Stimulated activated CD8-positive, alpha-beta memory T cell treated with anti-CD3 and anti-CD28 coated beads, Interleukin-12 subunit alpha, Interleukin-12 subunit beta, amount 100 ng/mL, for 4 hours (primary cell): Measurements from ENCODE around the gene BSN.
"Not testable (repeated sequence)": the region's sequence is repeated elsewhere in the genome, so short reads cannot be mapped to it uniquely, and the experiment has no call there.

Experiments used
- DNase-seq: peaks from one replicate; pipeline ENCODE4 v3.0.0-alpha.2; 2020; ENCODE audit warnings: low read depth

The BSN gene

DNA sequence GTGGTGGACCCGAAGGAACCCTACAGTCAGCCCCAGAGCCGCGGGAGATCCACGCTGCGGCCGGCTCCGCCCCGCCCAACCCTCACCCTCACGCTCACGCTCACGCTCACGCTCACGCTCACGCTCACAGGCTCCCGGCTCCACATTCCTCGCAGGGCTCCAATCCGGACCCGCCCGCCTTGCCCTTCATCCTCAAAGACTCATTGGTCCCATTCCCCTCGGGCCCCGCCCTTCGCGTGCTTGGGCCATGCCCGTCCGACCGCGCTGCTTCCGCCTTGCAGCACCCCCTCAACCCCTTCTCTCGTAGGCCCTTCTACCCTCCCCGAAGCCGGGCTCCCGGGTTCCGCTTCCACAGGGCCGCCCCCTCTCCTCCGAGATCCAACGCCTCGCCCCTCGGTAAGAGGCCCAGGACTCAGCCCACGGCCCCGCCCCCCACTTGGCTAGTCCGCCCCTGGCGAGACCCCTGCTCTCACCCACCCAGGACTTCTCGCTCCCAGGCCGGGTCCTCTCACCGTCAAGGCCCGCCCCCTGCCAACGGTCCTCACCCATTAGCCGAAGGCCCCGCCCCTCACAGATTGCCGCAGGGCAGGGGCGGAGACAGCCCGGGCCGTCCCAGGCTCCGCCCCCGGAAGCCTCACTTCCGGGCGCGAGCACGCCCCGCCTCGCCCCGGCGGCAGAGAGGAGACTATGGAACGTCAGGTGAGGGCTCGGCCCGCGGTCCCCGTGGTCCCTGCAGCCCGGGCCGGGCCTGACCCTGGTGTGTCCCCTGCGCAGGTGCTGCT, 119.6 kb downstream of the BSN start, which contains the start of gene APEH:
APEH (plus strand) TSS at position 637 of the 782 bp plus-strand sequence; CDS start at position 688, 51 bp downstream.
- DNase-seq = peak; percentile 96

DNA sequence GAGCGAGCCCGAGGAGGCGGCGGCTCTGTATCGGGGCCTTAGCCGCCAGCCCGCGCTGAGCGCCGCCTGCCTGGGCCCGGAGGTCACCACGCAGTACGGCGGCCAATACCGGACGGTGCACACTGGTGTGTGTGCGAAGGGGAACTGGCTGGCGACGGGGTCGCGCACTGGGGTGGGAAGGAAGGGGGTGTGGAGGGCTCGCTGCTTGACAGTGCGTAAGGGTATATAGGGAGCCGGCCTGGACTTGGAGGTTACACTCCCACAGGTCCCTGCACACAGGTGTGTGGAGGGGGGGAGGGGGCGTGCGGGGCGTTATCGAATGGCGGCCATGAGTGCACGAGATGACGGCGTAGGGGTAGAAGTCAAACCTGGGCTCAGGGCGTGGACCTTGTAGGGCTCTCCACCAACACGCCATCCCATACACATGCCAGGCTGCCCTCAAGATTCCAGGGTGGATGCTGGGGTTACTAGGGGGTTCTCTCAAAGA, 120.3 kb downstream of the BSN start:
- no peak for DNase-seq

DNA sequence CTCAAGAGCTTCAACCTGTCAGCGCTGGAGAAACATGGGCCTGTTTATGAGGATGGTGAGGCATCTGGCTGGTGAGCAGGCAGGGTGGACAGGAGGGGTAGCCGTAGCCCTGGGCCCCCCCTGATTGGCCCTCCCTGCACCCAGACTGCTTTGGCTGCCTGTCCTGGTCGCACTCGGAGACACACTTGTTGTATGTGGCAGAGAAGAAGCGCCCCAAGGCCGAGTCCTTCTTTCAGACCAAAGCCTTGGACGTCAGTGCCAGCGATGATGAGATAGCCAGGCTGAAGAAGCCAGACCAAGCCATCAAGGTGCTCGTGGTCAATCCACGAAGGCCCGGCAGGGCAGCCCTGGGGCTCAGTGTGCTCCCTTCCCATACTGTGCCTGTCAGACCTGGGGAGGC, 121.6 kb downstream of the BSN start:
- no peak for DNase-seq

DNA sequence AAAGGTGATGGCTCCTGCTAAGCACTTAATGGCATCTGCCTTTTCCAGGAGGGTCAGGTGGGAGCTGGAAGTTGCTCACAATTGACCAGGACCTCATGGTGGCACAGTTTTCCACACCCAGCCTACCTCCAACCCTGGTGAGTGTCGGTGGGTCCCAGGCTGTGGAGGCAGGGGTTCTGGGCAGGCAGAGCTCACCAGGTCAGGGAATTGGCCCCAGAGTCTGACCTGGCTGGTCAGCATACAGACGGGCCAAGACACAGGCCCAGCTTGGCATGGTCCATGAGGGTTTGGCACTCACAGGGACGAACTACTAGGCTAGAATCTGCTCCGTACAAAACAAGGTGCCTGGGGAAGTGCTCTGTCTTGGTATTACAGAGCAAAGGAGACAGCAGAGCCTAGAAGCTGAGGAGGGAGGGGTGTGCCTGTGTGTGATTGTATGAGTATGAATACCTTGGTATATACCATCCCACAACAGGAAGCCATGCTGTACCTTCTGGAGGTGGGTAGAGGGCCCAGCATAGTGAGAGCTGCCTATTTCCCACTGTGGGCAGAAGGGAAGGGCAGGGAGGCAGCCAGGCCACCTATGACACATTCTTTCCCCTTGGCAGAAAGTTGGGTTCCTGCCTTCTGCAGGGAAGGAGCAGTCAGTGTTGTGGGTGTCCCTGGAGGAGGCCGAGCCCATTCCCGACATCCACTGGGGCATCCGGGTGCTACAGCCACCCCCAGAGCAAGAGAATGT, 126.4 kb downstream of the BSN start:
- no peak for DNase-seq

DNA sequence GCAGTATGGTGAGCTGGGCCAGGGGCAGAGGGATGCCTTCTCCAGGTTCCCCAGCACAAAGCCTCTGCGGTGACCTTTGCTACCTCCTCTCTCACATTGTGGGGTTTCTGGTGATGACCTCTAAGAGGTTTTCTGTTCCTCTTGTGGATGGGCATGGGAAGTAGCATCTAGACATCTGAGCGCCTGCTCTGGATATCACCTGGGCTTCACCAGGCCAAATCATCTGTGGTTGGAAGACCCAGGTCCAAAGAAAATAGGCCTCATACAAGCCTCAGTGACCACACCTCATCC, 126.9 kb downstream of the BSN start:
- DNase-seq = no peak

DNA sequence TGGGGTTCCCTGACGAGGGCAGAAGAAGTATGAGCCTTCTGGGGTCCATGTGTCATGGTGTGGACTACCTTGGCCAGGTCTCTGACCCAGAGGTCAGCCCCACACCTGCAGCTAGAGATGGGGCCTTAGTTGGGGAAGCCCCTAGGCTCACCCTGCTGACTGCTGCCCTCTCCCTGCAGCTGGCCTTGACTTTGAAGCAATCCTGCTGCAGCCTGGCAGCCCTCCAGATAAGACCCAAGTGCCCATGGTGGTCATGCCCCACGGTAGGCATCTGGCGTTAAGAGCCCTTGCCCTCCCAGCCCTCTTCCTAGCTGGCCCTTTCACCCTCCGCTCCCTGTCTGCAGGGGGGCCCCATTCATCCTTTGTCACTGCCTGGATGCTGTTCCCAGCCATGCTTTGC, 127.3 kb downstream of the BSN start:
- DNase-seq = no peak

DNA sequence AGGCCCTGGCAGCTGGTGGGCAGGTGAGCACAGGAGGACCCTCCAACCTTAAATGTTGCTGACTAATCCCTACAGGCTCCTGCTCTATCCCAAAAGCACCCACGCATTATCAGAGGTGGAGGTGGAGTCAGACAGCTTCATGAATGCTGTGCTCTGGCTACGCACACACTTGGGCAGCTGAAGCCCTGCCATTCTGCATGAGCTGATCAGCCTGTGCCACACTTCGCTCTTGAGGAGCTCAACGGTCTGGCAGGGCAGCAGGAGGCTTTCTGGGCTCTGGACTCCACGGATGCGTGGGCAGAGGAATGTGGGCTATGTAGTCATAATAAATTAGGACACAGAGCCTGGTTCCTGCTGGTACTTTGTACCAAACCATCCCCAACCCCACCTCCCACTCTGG, 128.9 kb downstream of the BSN start:
- no peak for DNase-seq

DNA sequence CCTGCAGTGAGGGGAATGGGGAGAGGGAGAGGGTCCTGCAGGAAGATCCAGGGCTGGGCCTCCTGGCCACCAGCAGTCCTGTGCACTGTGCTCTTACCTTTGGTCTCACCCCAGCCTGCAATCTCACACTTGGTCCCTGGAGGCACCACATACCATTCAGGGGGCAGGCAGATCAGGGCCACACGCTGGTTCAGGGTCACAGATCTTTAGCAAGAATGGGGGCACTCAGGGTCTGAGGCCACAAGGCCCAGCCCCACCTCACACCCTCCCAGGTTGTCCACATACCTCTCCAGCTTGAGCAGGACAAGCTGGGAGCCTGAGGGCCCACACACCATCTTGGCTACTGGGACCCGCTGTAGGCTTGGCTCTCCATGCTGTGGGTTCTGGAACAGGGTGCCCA, 130.2 kb downstream of the BSN start:
- not testable (repeated sequence) for DNase-seq

DNA sequence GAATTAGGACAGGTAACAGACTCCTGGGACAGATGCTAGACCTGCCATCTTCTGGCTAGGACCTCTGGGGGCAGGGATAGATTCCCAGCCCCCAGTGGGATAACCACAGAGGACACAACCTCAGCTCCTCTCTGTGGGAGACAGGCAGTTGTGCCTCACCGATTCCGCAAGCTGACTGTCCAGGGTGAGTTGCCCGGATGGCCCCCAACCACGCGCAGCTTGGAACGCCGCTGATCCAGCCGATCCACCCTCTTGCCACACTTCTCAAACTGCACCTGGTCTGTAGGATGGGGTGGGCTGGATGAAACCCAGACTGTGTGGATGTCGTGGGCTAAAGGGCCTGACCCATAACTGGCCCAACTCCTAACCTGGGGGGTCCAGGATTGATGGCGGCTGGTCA, 130.8 kb downstream of the BSN start:
- DNase-seq = not testable (repeated sequence)

DNA sequence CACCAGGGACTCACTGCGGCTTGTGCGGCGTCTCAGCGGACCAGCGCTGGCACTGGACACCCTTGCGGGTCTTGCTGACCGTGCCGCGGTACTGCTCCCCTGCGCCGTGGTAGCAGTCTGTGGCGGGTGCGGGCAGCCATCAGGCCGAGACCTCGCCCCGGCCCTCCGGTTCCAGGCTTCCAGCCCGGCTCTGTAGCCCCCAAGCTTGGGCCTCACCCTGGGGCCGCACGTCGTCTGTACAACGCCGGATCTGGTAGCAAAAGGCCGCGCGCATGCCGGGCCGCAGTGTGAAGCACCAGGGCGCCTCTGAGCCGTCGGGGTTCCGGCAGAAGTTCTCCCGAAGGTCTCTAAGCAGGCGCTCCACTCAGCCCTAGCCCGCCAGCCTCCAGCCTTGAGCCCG, 131.6 kb downstream of the BSN start:
- not testable (repeated sequence) for DNase-seq

DNA sequence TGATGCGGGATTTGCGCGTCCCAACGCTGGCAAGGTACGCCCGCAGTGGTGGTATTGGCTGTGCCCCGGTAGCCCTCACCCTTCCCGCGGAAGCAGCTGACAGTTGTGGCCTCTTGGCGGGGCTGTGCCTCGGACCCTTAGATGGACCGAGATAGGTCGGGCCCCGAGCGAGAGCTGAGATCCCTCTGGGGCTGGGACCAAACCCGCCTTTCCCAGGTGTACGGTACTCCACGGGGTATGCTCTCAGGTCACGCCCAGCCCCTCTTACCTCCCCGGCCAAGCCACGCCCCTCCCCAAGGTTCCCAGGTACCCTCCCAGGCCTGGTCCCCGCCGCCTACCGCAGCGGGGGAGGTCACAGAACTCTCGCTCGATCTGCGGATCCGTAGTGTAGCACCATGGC, 132.1 kb downstream of the BSN start:
- not testable (repeated sequence) for DNase-seq

DNA sequence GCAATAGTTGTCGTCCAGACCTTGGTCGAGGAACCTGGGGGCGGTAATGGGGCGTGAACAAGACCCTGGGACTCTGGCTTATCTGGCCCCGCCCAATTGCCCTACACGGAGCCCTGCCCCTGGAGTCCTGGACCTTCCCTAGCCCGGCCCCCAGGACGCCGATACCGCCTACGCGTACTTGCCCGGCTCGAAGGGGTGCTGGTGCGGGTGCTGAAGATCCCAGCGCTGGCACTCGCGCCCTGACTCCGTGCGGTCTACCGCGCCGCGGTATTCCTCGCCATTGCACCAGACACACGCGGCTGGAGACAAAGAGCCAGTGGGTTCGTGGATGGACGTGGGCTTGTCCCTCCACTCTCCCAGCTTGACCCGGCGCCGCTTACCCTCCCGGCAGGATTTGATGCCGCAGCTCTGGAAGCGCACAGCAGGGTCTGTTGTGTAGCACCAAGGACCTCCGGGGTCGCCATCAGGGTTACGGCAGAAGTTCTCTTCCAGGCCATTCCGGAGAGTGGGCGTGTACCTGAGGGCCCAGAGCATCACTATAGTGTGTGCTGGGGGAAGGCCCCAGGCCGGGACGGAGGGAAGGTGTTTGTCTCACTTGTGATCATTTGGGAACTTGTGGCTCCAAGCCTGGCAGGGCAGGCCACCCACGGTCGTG, 132.6 kb downstream of the BSN start:
- DNase-seq = not testable (repeated sequence)

DNA sequence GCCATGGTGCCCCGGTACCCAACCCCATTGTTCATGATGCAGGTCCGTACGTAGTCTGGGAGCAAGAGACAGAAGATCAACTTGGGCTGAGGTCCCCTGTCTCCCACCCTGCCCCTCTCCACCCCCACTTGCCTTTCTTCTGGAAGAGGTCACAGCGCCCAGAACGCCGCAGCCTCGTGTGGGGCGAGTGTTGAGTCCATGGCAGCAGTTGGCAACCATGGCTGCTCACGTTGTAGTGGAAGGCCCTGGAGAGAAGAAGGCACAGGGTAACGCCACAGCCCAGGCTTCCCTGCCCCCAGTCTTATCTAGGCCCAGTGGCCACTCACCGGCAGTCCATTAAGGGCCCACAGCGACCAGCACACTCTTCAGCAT, 133.1 kb downstream of the BSN start:
- DNase-seq = not testable (repeated sequence)

DNA sequence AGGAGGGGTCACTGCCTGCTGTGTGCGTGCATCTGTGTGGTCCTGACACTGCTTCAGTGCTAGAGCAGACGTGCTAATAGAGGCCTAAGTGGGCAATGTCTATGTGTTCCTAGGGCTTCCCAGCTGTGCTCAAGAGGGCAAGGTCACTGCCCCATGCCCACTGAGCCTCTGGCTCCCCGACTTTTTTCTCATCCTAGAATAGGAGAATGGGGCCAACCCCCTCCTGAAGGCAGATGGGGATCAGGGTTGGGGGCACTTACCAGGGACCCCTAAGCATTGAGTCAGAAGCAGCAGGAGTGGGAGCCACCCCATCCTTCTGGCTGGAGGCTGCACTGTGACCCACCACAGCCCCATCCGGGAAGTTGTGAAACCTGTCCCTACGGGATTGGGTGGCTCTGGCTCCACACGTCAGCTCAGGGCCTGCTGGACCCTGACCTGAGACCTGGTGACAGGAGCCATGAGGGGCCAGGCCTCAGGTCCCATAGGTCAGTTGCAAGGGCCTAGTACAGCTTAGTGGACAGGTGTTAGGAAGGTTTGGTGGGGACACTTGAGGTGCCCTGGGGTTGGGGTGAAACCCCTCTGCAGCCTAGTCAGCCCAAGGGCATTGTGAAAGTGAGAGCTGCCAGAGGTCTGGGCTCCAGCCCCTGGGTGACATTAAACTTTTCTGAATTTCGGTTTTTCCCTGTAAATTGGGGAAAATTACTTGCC, 134.2 kb downstream of the BSN start:
- DNase-seq = not testable (repeated sequence)

DNA sequence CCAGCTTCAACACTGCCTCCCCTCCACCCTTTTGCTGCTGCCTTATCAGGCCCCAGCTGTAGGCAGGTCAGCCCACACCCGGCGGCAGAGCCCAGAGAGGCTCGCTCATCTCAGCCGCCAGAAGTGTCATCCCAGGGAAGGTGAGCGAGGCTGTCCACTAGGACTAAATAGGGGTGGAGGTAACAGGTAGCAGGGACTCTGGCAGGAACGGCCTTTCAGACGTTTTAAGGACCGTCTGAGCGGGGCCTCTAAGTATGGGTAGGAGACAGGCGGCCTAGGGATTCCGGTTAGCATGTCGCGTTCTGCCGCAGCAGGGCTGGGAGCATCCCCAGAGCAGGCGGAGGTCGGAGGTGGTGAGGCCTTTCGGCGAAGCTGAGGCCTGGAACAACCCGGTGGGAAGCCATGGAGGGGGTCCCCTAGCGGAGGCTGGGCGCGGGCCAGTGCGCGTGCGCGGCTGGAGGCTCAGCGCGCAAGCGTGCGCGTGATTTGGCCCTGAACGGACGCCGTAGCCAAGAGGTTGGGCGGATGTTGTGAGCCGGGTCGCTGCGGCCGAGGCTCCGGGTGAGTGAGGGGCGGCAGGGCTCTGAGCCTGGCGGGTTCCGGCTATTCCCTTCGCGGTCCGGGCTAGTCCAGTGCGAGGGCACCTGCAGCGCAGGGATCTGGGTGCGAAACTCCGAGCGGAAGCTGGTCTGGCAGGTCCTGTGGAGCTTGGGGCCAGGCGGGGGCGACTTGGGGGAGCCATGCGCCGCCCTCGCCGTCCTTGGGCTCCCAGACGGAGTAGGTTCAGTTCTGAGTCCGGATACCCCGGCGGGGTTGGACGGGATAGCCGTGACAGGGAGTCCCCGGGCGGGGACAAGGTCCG, 135.0 kb downstream of the BSN start, which contains the start of the genes MST1 and RNF123:
MST1 (minus strand) TSS at position 429 of the 862 bp plus-strand sequence. CDS start 783 bp downstream, outside the sequence.
RNF123 (plus strand) TSS at position 512 of the 862 bp plus-strand sequence. CDS start 1,609 bp downstream, outside the sequence.
- DNase-seq = peak; percentile 87

DNA sequence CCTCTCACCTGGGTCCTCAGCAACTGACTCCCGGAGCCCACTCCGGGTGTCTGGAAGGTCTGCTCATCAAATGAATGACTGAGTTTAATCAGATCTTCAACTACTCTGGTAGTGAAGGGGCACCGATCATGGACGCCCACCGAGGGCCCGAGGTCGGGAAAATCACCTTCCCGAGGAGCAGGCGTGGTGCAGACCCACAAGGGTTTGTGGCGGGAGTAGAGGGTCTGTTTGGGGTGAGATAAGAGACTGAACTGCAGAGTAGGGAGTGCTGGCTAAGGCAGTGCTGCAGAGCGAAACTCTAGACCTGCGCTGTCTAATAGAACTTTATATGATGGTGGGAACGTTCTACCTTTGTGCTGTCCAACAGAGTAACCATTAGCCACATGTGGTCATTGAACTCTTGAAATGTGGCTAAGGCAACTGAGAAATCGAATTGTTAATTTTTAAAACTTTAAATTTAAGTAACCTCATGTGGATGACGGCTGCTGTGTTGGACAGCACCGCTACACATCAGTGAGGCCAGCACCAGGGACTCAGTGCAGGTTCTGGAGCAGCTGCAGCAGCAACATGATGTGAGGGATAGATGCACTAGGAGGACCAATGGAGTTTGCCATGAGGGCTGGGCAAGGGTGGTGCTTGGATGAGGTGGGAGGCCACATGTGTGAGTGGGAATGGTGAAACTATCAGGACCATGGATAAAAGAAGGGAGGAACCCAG, 135.8 kb downstream of the BSN start:
- not testable (repeated sequence) for DNase-seq

DNA sequence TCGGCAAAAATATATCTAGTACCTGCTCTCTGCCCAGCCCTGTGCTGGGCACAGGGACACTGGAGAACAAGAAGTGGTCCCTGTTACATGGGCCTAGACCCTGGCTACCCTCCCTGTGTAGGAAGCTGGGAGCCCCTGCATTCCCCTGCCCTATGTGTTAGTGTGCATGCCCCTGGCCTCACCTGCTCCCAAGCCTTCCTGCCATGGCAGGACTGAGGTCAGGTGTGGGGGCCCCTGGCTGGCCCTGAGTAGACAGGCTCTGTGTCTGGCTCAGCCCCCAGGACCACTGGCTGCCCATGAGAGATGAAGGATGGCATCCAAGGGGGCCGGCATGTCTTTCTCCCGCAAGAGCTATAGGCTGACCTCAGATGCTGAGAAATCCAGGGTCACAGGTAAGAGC, 136.6 kb downstream of the BSN start:
- DNase-seq = not testable (repeated sequence)

DNA sequence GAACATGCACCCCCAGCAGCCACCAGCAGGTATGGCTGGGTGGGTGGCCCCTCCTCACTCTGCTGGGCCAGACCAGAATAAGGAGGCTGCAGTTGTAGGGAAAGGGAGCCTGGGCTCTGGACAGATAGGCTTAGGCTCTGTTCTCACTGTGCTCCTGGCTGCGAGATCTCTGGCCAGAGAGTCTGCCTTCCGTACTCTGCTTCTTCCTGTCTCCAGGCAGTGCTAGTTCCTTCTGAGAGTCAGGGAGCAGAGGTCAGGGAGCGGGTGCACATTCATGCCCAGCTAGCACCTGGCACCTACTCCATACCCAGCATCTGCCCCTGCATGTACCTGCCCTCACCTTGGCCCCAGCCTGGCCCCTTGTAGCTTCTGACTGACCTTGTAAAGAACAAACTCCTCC, 137.2 kb downstream of the BSN start:
- DNase-seq = not testable (repeated sequence)

DNA sequence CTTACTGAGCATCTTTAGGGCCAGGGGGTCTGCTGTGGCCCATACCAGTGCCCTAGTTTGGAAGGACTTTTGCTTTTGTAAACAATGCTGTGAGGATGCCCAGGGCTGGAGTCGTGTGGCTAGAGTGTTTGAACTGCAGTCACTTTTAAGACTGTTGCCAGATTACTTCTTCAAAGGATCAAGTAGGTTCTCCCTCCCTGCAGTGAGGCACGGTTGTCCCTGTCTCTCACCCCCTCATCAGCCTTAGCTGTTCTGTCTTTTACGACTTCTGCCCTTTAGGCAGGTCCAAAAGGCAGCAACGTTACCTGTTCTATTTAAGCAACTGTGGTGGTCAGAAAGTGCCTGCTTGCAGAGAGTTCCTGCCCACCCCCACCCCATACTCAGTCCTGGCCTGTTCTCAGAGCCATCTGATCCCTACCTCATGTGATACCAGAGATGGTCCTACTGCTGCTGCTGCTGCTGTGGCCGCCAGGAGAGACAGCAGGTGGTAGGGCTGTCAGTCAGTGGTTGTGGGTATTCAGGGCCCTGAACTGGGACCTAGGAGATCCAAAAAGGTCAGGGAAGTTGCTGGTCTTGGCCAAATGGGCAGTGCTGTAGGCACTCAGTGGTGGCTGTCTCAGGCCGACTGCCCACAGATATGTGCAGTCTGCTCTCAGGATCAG, 140.3 kb downstream of the BSN start:
- DNase-seq = not testable (repeated sequence)
